GM23338 (cell line): ENCODE measurements around the gene ARRB1. TPM values are rescaled to one million over a fixed set of nuclear protein-coding genes. Genes with fewer than 3 reads are reported as not detected.

Source experiments
- ATAC-seq: fragments of 200-7000 bp; cut with Tn5 transposase; 3 replicates; pipeline ENCODE4 v1.9.1; 2020
- DNase-seq: peaks from one replicate; pipeline ENCODE4 v3.0.0-alpha.2; 2015; ENCODE audit warnings: low spot score
- H2AFZ ChIP-seq: fragments of 200-600 bp; sonication (generic); 2 replicates; pipeline ENCODE4 v1.8.0; 2016; ENCODE audit warnings: antibody characterized with exemption, mild to moderate bottlenecking, moderate library complexity
- H3F3A ChIP-seq: fragments of 200-600 bp; sonication (generic); replicated peaks from 2 replicates; pipeline ENCODE4 v1.8.0; 2017; ENCODE audit warnings: antibody characterized with exemption, mixed run types, low read depth
- H3K27ac ChIP-seq: fragments of 200-600 bp; sonication (generic); 2 replicates; pipeline ENCODE4 v1.6.1; 2016; ENCODE audit warnings: low read depth
- H3K27me3 ChIP-seq: fragments of 200-600 bp; sonication (generic); 2 replicates; pipeline ENCODE4 v1.8.0; 2016; ENCODE audit warnings: mild to moderate bottlenecking, mixed run types, moderate library complexity; ENCODE audit not compliant: insufficient read depth
- H3K36me3 ChIP-seq: fragments of 200-600 bp; sonication (generic); 2 replicates; pipeline ENCODE4 v1.8.0; 2016; ENCODE audit warnings: mild to moderate bottlenecking; ENCODE audit not compliant: insufficient read depth
- H3K4me1 ChIP-seq: fragments of 200-600 bp; sonication (generic); 2 replicates; pipeline ENCODE4 v1.8.0; 2016; ENCODE audit warnings: mild to moderate bottlenecking, moderate library complexity; ENCODE audit not compliant: insufficient read depth
- H3K4me2 ChIP-seq: fragments of 200-600 bp; sonication (generic); 2 replicates; pipeline ENCODE4 v1.7.1; 2017; ENCODE audit warnings: mixed run types
- H3K4me3 ChIP-seq: fragments of 200-600 bp; sonication (generic); 2 replicates; pipeline ENCODE4 v1.6.1; 2016; ENCODE audit warnings: mixed run types
- H3K79me2 ChIP-seq: fragments of 200-600 bp; sonication (generic); replicated peaks from 2 replicates; pipeline ENCODE4 v1.8.0; 2017; ENCODE audit warnings: mild to moderate bottlenecking; ENCODE audit not compliant: insufficient read depth
- H3K9me2 ChIP-seq: fragments of 200-600 bp; sonication (generic); 2 replicates; pipeline ENCODE4 v1.8.0; 2017; ENCODE audit not compliant: insufficient read depth
- H4K20me1 ChIP-seq: fragments of 200-600 bp; sonication (generic); replicated peaks from 2 replicates; pipeline ENCODE4 v1.8.0; 2017; ENCODE audit warnings: mild to moderate bottlenecking; ENCODE audit not compliant: insufficient read depth
- H3K27ac Mint-ChIP-seq: 2 replicates; pipeline ENCODE4 v1.8.0; 2020; ENCODE audit warnings: inconsistent platforms, mild to moderate bottlenecking, moderate library complexity, mixed read lengths
- H3K27me3 Mint-ChIP-seq: 3 replicates; pipeline ENCODE4 v1.8.0; 2022; ENCODE audit warnings: low read depth, mild to moderate bottlenecking, moderate library complexity, mixed read lengths, inconsistent platforms; ENCODE audit not compliant: insufficient read depth, poor library complexity
- H3K36me3 Mint-ChIP-seq: 3 replicates; pipeline ENCODE4 v1.8.0; 2021; ENCODE audit warnings: low read depth, mild to moderate bottlenecking, inconsistent platforms, moderate library complexity, mixed read lengths
- H3K4me1 Mint-ChIP-seq: 3 replicates; pipeline ENCODE4 v1.8.0; 2020; ENCODE audit warnings: mild to moderate bottlenecking, inconsistent platforms, mixed read lengths
- H3K4me3 Mint-ChIP-seq: 3 replicates; pipeline ENCODE4 v1.8.0; 2021; ENCODE audit warnings: moderate library complexity, mild to moderate bottlenecking, inconsistent platforms, mixed read lengths
- H3K9me3 Mint-ChIP-seq: 3 replicates; pipeline ENCODE4 v1.8.0; 2020; ENCODE audit warnings: moderate library complexity, mild to moderate bottlenecking, inconsistent platforms, mixed read lengths
- CREB1 ChIP-seq: fragments of 250-450 bp; sonication (Bioruptor Pico); IDR thresholded peaks from 2 replicates; pipeline ENCODE4 v1.5.0; 2020; ENCODE audit warnings: low read depth, mild to moderate bottlenecking, moderate library complexity
- EZH2 ChIP-seq: fragments of 200-600 bp; sonication (generic); IDR thresholded peaks from one replicate; pipeline ENCODE4 v1.8.0; 2017; ENCODE audit warnings: antibody characterized with exemption, mild to moderate bottlenecking, low read depth; ENCODE audit not compliant: unreplicated experiment
- EZH2phosphoT487 ChIP-seq: fragments of 200-600 bp; sonication (generic); IDR thresholded peaks from one replicate; pipeline ENCODE4 v1.8.1; 2018; ENCODE audit warnings: antibody characterized with exemption; ENCODE audit not compliant: unreplicated experiment
- JUNB ChIP-seq: IDR thresholded peaks from one replicate; pipeline ENCODE4 v1.6.1; 2016; ENCODE audit warnings: antibody characterized with exemption; ENCODE audit not compliant: unreplicated experiment
- NANOG ChIP-seq: IDR thresholded peaks from 2 replicates; pipeline ENCODE4 v1.6.1; 2016; ENCODE audit warnings: antibody characterized with exemption, borderline replicate concordance
- POLR2AphosphoS5 ChIP-seq: IDR thresholded peaks from 2 replicates; pipeline ENCODE4 v1.6.1; 2016; ENCODE audit warnings: antibody characterized with exemption, low read depth
- STAT1 ChIP-seq: IDR thresholded peaks from one replicate; pipeline ENCODE4 v1.6.1; 2016; ENCODE audit warnings: antibody characterized with exemption; ENCODE audit not compliant: unreplicated experiment
- ZNF114 ChIP-seq: fragments of 250-450 bp; sonication (Bioruptor Pico); IDR thresholded peaks from 2 replicates; pipeline ENCODE4 v1.5.0; 2020; ENCODE audit warnings: mild to moderate bottlenecking, moderate library complexity
- ZNF331 ChIP-seq: fragments of 250-450 bp; sonication (Bioruptor Pico); IDR thresholded peaks from 2 replicates; pipeline ENCODE4 v1.5.0; 2020; ENCODE audit warnings: low read depth, mild to moderate bottlenecking, moderate library complexity
- polyA plus RNA-seq: library from polyadenylated mRNA; unstranded; fragments of >200 nt; fragmentation: Nextera tagmentation; extraction: Ambion mirVana; gene quantifications from 2 replicates; pipeline ENCODE4 v1.2.1, GENCODE V29; 2016
- total RNA-seq: library from RNA; depleted of rRNA; stranded (reverse); fragments of >200 nt; shearing (Covaris generic); gene quantifications from 2 replicates; pipeline ENCODE4 v1.2.3, GENCODE V29; 2014
- TF ChIP-seq, protein P1 (sequence below): IDR thresholded peaks from 2 replicates; pipeline ENCODE4 v1.6.1; 2016; ENCODE audit warnings: antibody characterized with exemption
- TF ChIP-seq, protein P2 (sequence below), 2 experiments: fragments of 200-600 bp in 1 of 2; sonication (generic) in 1 of 2; conservative IDR thresholded peaks; 2 replicates each; pipeline versions ENCODE4 v1.5.1 to v1.6.1; 2016 to 2017; ENCODE audit warnings: antibody characterized with exemption in 2 of 2, low read depth in 2 of 2, mild to moderate bottlenecking in 2 of 2, moderate library complexity in 1 of 2
- TF ChIP-seq, protein P3 (sequence below): IDR thresholded peaks from one replicate; pipeline ENCODE4 v1.6.1; 2018; ENCODE audit warnings: antibody characterized with exemption; ENCODE audit not compliant: unreplicated experiment
- TF ChIP-seq, protein P4 (sequence below): fragments of 250-450 bp; sonication (Bioruptor Pico); IDR thresholded peaks from 2 replicates; pipeline ENCODE4 v1.5.0; 2020; ENCODE audit warnings: mild to moderate bottlenecking, moderate library complexity

Gene ARRB1
- total and polyA plus RNA-seq, 2 experiments from 2014 or later = 6.3 to 11.1 TPM

DNA sequence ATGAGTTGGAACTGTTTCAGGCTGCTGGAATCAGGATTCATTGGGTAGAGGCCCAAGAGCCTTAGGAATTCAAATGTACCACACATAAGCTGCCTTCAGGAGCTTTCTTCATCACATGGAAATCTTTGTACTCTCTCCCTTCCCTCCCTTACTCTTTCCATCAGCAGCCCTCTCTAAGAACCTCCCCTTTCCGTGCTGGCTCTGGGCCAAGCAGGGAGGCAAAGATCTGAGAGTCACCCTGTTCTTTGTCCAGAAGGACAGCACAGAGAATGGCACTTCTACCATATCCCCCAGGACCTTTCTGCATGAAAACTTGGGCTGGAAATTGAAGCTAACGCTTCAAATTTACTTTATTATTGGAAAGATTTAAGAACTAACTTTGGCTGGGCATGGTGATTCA, 131.6 kb downstream of the ARRB1 start:
- ATAC-seq = no peak

More for the DNA sequence above, 131.6 kb downstream of the ARRB1 start:
- Histone ChIP-seq H3K4me1 (no peaks in the 10 kb centered on the region), H3K27ac (no peak overlapping the region), H3K4me3 (no peak overlapping the region), H4K20me1 (0 out of 2 replicates have a peak, but pooled peaks cover 8% of the 10 kb centered on the region), H2AFZ (no peak overlapping the region), H3K79me2 (no peaks in the 10 kb centered on the region), H3K27me3 (no peaks in the 10 kb centered on the region), H3K36me3 (no peaks in the 10 kb centered on the region), H3K9me2 (no peaks in the 10 kb centered on the region), H3F3A (no peaks in the 10 kb centered on the region), H3K4me2 (no peak overlapping the region)
- Mint-ChIP-seq H3K9me3 (no peaks in the 10 kb centered on the region), H3K36me3 (no peaks in the 10 kb centered on the region), H3K27ac (no peak overlapping the region), H3K4me3 (no peak overlapping the region), H3K4me1 (peaks cover 5% of the 10 kb centered on the region), H3K27me3 (peaks cover 9% of the 10 kb centered on the region)
- no peak for DNase-seq
- TF ChIP-seq, protein P1, sequence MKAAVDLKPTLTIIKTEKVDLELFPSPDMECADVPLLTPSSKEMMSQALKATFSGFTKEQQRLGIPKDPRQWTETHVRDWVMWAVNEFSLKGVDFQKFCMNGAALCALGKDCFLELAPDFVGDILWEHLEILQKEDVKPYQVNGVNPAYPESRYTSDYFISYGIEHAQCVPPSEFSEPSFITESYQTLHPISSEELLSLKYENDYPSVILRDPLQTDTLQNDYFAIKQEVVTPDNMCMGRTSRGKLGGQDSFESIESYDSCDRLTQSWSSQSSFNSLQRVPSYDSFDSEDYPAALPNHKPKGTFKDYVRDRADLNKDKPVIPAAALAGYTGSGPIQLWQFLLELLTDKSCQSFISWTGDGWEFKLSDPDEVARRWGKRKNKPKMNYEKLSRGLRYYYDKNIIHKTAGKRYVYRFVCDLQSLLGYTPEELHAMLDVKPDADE = no peak
- TF ChIP-seq POLR2AphosphoS5 (no peak), EZH2 (no peak), NANOG (no peak), STAT1 (no peak), JUNB (no peak), ZNF331 (CRISPR knock-in tag) (no peak), ZNF114 (no peak), EZH2phosphoT487 (no peak), CREB1 (CRISPR knock-in tag) (no peak)
- TF ChIP-seq, protein P2, sequence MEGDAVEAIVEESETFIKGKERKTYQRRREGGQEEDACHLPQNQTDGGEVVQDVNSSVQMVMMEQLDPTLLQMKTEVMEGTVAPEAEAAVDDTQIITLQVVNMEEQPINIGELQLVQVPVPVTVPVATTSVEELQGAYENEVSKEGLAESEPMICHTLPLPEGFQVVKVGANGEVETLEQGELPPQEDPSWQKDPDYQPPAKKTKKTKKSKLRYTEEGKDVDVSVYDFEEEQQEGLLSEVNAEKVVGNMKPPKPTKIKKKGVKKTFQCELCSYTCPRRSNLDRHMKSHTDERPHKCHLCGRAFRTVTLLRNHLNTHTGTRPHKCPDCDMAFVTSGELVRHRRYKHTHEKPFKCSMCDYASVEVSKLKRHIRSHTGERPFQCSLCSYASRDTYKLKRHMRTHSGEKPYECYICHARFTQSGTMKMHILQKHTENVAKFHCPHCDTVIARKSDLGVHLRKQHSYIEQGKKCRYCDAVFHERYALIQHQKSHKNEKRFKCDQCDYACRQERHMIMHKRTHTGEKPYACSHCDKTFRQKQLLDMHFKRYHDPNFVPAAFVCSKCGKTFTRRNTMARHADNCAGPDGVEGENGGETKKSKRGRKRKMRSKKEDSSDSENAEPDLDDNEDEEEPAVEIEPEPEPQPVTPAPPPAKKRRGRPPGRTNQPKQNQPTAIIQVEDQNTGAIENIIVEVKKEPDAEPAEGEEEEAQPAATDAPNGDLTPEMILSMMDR (conservative IDR thresholded peaks at IDR 0.05; ENCODE audit: low read depth in 2 of 2) = no peak
- TF ChIP-seq, protein P3, sequence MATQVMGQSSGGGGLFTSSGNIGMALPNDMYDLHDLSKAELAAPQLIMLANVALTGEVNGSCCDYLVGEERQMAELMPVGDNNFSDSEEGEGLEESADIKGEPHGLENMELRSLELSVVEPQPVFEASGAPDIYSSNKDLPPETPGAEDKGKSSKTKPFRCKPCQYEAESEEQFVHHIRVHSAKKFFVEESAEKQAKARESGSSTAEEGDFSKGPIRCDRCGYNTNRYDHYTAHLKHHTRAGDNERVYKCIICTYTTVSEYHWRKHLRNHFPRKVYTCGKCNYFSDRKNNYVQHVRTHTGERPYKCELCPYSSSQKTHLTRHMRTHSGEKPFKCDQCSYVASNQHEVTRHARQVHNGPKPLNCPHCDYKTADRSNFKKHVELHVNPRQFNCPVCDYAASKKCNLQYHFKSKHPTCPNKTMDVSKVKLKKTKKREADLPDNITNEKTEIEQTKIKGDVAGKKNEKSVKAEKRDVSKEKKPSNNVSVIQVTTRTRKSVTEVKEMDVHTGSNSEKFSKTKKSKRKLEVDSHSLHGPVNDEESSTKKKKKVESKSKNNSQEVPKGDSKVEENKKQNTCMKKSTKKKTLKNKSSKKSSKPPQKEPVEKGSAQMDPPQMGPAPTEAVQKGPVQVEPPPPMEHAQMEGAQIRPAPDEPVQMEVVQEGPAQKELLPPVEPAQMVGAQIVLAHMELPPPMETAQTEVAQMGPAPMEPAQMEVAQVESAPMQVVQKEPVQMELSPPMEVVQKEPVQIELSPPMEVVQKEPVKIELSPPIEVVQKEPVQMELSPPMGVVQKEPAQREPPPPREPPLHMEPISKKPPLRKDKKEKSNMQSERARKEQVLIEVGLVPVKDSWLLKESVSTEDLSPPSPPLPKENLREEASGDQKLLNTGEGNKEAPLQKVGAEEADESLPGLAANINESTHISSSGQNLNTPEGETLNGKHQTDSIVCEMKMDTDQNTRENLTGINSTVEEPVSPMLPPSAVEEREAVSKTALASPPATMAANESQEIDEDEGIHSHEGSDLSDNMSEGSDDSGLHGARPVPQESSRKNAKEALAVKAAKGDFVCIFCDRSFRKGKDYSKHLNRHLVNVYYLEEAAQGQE = no peak
- TF ChIP-seq, protein P4, sequence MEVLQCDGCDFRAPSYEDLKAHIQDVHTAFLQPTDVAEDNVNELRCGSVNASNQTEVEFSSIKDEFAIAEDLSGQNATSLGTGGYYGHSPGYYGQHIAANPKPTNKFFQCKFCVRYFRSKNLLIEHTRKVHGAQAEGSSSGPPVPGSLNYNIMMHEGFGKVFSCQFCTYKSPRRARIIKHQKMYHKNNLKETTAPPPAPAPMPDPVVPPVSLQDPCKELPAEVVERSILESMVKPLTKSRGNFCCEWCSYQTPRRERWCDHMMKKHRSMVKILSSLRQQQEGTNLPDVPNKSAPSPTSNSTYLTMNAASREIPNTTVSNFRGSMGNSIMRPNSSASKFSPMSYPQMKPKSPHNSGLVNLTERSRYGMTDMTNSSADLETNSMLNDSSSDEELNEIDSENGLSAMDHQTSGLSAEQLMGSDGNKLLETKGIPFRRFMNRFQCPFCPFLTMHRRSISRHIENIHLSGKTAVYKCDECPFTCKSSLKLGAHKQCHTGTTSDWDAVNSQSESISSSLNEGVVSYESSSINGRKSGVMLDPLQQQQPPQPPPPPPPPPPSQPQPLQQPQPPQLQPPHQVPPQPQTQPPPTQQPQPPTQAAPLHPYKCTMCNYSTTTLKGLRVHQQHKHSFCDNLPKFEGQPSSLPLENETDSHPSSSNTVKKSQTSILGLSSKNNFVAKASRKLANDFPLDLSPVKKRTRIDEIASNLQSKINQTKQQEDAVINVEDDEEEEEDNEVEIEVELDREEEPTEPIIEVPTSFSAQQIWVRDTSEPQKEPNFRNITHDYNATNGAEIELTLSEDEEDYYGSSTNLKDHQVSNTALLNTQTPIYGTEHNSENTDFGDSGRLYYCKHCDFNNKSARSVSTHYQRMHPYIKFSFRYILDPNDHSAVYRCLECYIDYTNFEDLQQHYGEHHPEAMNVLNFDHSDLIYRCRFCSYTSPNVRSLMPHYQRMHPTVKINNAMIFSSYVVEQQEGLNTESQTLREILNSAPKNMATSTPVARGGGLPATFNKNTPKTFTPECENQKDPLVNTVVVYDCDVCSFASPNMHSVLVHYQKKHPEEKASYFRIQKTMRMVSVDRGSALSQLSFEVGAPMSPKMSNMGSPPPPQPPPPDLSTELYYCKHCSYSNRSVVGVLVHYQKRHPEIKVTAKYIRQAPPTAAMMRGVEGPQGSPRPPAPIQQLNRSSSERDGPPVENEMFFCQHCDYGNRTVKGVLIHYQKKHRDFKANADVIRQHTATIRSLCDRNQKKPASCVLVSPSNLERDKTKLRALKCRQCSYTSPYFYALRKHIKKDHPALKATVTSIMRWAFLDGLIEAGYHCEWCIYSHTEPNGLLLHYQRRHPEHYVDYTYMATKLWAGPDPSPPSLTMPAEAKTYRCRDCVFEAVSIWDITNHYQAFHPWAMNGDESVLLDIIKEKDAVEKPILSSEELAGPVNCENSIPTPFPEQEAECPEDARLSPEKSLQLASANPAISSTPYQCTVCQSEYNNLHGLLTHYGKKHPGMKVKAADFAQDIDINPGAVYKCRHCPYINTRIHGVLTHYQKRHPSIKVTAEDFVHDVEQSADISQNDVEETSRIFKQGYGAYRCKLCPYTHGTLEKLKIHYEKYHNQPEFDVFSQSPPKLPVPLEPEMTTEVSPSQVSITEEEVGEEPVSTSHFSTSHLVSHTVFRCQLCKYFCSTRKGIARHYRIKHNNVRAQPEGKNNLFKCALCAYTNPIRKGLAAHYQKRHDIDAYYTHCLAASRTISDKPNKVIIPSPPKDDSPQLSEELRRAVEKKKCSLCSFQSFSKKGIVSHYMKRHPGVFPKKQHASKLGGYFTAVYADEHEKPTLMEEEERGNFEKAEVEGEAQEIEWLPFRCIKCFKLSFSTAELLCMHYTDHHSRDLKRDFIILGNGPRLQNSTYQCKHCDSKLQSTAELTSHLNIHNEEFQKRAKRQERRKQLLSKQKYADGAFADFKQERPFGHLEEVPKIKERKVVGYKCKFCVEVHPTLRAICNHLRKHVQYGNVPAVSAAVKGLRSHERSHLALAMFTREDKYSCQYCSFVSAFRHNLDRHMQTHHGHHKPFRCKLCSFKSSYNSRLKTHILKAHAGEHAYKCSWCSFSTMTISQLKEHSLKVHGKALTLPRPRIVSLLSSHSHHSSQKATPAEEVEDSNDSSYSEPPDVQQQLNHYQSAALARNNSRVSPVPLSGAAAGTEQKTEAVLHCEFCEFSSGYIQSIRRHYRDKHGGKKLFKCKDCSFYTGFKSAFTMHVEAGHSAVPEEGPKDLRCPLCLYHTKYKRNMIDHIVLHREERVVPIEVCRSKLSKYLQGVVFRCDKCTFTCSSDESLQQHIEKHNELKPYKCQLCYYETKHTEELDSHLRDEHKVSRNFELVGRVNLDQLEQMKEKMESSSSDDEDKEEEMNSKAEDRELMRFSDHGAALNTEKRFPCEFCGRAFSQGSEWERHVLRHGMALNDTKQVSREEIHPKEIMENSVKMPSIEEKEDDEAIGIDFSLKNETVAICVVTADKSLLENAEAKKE (CRISPR knock-in tag) = no peak
